ENCODE measurements around the gene TTN. TPM values are rescaled to one million over a fixed set of nuclear protein-coding genes. Genes with fewer than 3 reads are reported as not detected.

Gene TTN
- total RNA-seq, 2 experiments from 2014 or later = 0.02 to 0.19 TPM

GRCh38 chr2:178496049-178496448 lies 311.2 kb downstream of the TTN start:
- no peak for TF ChIP-seq CTCF (conservative IDR thresholded peaks at IDR 0.05; ENCODE audit: low read length)
- no peak for TF ChIP-seq EZH2phosphoT487 (IDR thresholded peaks at IDR 0.05; ENCODE audit: borderline replicate concordance, low read depth, low read length)
- Histone ChIP-seq H3K27ac (ENCODE audit: low read depth, low read length, poor library complexity, severe bottlenecking) (no peak overlapping the region), H3K4me1 (ENCODE audit: insufficient read depth, low read length, poor library complexity, severe bottlenecking) (peaks cover 4% of the 10 kb centered on the region), H3K4me3 (ENCODE audit: low read depth, low read length, poor library complexity, severe bottlenecking) (no peak overlapping the region), H3K9me3 (ENCODE audit: low read length) (no peaks in the 10 kb centered on the region), H3K36me3 (ENCODE audit: insufficient read depth, low read length) (peaks cover 82% of the 10 kb centered on the region), H3K4me2 (ENCODE audit: low read length) (no peak overlapping the region), H2AFZ (ENCODE audit: low read length) (no peak overlapping the region), H3K79me2 (ENCODE audit: insufficient read depth, low read depth, low read length) (no peaks in the 10 kb centered on the region), H3K9me2 (ENCODE audit: insufficient read depth, low read length) (no peaks in the 10 kb centered on the region), H4K20me1 (ENCODE audit: insufficient read depth, low read length) (no peaks in the 10 kb centered on the region)
- intact Hi-C loops (cut with micrococcal nuclease; ENCODE audit: unreplicated experiment) = no loop called here
- no TSS peak for BruUV-seq (replicated peaks)
- POLR2A ChIA-PET = interaction anchor here (0.6 to 2.1 kb wide), 5 partner anchors 10 to 125 kb away, joined by 3 to 7 read pairs (median 3); partner anchors contain the start of gene PLEKHA3
- DNase-seq (ENCODE audit: low spot score) = no peak
- CTCF ChIA-PET (ENCODE audit: unreplicated experiment) = no interaction called here

DNA sequence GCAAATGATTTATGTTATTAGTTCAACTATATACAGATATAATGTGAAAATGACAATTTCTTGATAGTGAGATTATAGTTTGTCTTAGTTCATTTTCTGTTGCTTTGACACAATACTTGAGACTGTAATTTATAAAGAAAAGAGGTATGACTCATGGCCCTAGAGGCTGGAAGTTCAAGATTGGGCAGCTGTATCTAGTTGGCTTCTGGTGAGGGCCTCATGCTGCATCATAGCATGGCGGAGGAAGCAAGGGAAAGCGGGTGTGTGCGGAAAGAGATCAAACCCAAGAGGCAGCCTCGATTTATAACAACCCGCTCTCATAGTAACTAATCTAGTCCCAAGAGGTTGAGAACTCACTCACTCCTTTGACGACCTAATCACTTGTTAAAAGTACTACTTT lies 315.6 kb downstream of the TTN start:
- DNase-seq (ENCODE audit: low spot score) = no peak
- Histone ChIP-seq H3K9me3 (ENCODE audit: low read length) (no peaks in the 10 kb centered on the region), H3K36me3 (ENCODE audit: insufficient read depth, low read length) (peaks cover 68% of the 10 kb centered on the region), H3K9me2 (ENCODE audit: insufficient read depth, low read length) (no peaks in the 10 kb centered on the region), H3K79me2 (ENCODE audit: insufficient read depth, low read depth, low read length) (no peaks in the 10 kb centered on the region), H3K27ac (ENCODE audit: low read depth, low read length, poor library complexity, severe bottlenecking) (no peak overlapping the region), H4K20me1 (ENCODE audit: insufficient read depth, low read length) (no peaks in the 10 kb centered on the region; the same call in 1 of the 2 replicates), H2AFZ (ENCODE audit: low read length) (no peak overlapping the region), H3K4me3 (ENCODE audit: low read depth, low read length, poor library complexity, severe bottlenecking) (no peak overlapping the region), H3K4me2 (ENCODE audit: low read length) (no peak overlapping the region), H3K4me1 (ENCODE audit: insufficient read depth, low read length, poor library complexity, severe bottlenecking) (no peaks in the 10 kb centered on the region)
- POLR2A ChIA-PET = interaction anchor here (0.6 kb wide), 1 partner anchor 9 kb away, joined by 3 read pairs; no protein-coding TSS in a partner anchor
- no TSS peak for BruUV-seq (replicated peaks)
- CTCF ChIA-PET (ENCODE audit: unreplicated experiment) = no interaction called here
- intact Hi-C loops (cut with micrococcal nuclease; ENCODE audit: unreplicated experiment) = no loop called here
- TF ChIP-seq CTCF (conservative IDR thresholded peaks at IDR 0.05; ENCODE audit: low read length) = no peak
- TF ChIP-seq EZH2phosphoT487 (IDR thresholded peaks at IDR 0.05; ENCODE audit: borderline replicate concordance, low read depth, low read length) = no peak

DNA sequence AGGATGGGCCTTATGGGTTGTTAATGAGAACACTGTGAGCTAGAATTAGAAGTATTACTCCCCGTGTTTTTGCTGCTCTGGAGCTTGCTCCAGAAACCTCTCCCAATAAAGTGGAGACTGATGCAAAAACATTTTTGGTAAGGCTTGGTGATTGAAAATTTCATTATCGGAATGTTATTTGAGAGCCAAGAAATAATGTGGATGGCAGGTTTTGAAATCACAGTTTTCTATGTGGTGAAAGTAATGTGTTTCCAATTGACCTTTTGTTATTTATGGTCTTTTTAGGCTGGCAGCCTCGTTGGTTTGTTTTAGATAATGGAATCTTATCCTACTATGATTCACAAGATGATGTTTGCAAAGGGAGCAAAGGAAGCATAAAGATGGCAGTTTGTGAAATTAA lies 321.9 kb downstream of the TTN start:
- no peak overlapping the region for H2AFZ ChIP-seq (ENCODE audit: low read length)
- peaks cover 20% of the 10 kb centered on the region for H4K20me1 ChIP-seq (ENCODE audit: insufficient read depth, low read length)
- H3K27ac ChIP-seq (ENCODE audit: low read depth, low read length, poor library complexity, severe bottlenecking) = no peak overlapping the region
- no peaks in the 10 kb centered on the region for H3K9me3 ChIP-seq (ENCODE audit: low read length)
- no peak overlapping the region for H3K4me3 ChIP-seq (ENCODE audit: low read depth, low read length, poor library complexity, severe bottlenecking)
- no peak overlapping the region for H3K4me2 ChIP-seq (ENCODE audit: low read length)
- ChIA-PET POLR2A (no interaction called here), CTCF (ENCODE audit: unreplicated experiment) (no interaction called here)
- H3K4me1 ChIP-seq (ENCODE audit: insufficient read depth, low read length, poor library complexity, severe bottlenecking) = peaks cover 18% of the 10 kb centered on the region
- peaks cover 28% of the 10 kb centered on the region for H3K36me3 ChIP-seq (ENCODE audit: insufficient read depth, low read length)
- DNase-seq (ENCODE audit: low spot score) = no peak
- TF ChIP-seq CTCF (conservative IDR thresholded peaks at IDR 0.05; ENCODE audit: low read length) = no peak
- no peak for TF ChIP-seq EZH2phosphoT487 (IDR thresholded peaks at IDR 0.05; ENCODE audit: borderline replicate concordance, low read depth, low read length)
- no TSS peak for BruUV-seq (replicated peaks)
- H3K9me2 ChIP-seq (ENCODE audit: insufficient read depth, low read length) = no peaks in the 10 kb centered on the region
- peaks cover 42% of the 10 kb centered on the region for H3K79me2 ChIP-seq (ENCODE audit: insufficient read depth, low read depth, low read length)
- intact Hi-C loops (cut with micrococcal nuclease; ENCODE audit: unreplicated experiment) = no loop called here
